HG03103 (cell line): ENCODE results near the gene PTPRT.

Source experiments
- ATAC-seq: cut with Tn5 transposase; IDR thresholded peaks from one replicate; pipeline ENCODE4 v1.9.1; 2021; ENCODE audit warnings: low read depth; ENCODE audit not compliant: unreplicated experiment

Gene PTPRT

DNA sequence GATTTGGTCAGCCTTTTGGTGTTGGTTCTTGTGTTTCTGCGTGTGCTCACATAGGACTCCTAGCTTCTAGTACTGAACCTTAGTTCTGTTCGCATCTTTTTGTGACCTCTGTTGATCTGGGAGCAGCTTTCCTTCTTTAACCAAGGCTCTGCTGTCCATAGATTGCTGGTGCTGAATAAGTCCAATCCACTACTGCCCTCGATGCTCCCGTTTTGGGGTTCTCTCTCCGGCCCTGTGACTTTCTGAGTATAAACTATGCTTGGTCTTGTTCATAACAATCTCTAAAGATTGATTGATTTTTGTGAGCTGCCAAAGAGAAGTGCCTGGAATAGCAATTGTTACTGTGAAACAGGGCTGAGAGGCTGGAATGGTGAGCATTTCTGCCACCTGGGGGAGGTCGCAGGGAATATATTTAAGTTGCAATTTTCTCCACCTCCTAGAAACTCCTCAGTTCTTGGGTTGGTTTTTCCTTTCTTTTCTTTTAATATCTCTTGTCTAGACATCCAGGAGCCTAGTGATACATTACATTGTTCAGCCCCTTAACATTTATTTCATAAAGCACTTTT is 1148.6 kb downstream of the PTPRT start:
- ATAC-seq: no peak

DNA sequence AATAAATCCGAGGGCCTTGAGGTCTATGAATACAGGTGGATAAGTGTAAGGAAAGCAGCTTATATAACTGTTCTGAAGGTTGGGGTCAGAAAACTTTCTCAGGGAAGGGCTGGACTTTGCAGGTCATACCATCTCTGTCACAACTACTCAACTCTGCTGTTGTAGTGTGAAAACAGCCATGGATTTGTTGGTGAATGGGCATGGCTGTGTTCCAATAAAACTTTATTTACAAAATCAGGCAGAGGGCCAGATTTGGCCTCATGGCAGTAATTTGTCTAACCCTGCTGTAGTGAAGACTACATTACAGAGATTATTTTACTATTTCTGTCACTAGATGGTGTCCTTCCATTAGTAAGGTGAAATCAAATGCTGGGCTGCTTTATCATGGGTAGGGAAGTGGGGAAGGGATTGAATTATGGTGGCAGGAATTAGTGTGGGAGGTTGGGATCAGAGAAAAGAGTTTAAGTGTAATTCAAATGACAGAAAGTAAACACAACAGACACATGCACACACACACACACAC is 1161.9 kb downstream of the PTPRT start:
- ATAC-seq: no peak

DNA sequence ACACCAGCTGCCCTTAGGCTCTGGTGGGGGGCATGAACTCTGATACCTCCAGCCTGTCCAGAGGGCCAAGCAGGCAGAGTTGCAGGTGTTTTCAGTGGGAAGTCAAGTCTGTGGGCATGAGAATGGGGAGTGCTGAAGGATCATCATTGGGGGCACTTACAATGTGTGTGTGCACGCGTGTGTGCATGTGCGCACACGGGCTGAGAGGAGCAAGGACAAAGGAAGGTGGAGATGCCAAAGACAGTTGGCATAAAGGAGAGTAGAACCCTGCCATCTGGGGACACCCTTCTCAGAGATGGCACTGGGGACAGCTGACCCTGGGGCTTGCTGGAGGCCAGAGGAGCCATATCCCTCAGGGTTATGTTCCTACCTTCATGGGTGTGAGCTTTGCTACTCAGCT is 1163.1 kb downstream of the PTPRT start:
- ATAC-seq: no peak

GRCh38 chr20:42024653-42025052 is 1165.1 kb downstream of the PTPRT start:
- no peak for ATAC-seq
